GM13976 (cell line): ENCODE data around the gene MAML2.

ENCODE experiments used
- DNase-seq: peaks from one replicate; pipeline ENCODE4 v3.0.0; 2012; ENCODE audit warnings: low spot score
- in situ Hi-C: fragments of 300-500 bp; cut with MboI; formaldehyde crosslinking; loops from one replicate; pipeline ENCODE4 v1.12.0; 2022; ENCODE audit warnings: low sequenced_read_pairs, mixed read lengths, inconsistent platforms; ENCODE audit not compliant: unreplicated experiment
- TF ChIP-seq, protein P1 (sequence below): IDR thresholded peaks from 2 replicates; pipeline ENCODE4 v1.5.1; 2012; ENCODE audit warnings: borderline replicate concordance, mild to moderate bottlenecking; ENCODE audit not compliant: insufficient read depth; ENCODE audit errors: extremely low read depth, missing control alignments, control extremely low read depth

The MAML2 gene

DNA sequence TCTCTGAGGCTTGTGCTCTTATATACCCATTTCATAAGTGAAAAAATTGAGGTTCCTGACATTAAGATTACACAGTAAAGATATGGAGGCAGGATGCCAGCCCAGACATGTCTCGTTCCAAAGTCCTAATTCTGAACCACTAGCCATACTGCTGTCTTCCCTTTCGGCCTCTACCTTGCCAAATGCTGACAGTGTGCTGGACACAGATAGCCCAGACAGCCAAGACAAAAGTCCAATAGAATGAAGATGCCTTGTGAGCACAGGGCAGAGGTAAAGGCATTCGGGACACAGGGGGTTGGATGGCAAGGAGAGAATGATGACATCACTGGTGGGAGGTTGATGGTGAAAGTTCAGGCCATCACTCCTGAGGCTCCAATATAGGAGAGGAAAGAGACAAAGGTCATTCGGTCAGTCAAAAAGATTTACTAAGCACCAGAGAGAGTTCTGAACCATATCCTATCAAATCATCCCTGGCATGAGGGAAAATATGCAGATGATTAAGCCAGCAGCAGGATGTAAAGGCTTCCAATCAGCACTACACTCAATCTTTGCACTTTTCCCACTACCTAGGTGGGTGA, 245.1 kb downstream of the MAML2 start:
- no peak for DNase-seq
- TF ChIP-seq, protein P1, sequence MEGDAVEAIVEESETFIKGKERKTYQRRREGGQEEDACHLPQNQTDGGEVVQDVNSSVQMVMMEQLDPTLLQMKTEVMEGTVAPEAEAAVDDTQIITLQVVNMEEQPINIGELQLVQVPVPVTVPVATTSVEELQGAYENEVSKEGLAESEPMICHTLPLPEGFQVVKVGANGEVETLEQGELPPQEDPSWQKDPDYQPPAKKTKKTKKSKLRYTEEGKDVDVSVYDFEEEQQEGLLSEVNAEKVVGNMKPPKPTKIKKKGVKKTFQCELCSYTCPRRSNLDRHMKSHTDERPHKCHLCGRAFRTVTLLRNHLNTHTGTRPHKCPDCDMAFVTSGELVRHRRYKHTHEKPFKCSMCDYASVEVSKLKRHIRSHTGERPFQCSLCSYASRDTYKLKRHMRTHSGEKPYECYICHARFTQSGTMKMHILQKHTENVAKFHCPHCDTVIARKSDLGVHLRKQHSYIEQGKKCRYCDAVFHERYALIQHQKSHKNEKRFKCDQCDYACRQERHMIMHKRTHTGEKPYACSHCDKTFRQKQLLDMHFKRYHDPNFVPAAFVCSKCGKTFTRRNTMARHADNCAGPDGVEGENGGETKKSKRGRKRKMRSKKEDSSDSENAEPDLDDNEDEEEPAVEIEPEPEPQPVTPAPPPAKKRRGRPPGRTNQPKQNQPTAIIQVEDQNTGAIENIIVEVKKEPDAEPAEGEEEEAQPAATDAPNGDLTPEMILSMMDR = no peak
- in situ Hi-C loops = no loop called here

DNA sequence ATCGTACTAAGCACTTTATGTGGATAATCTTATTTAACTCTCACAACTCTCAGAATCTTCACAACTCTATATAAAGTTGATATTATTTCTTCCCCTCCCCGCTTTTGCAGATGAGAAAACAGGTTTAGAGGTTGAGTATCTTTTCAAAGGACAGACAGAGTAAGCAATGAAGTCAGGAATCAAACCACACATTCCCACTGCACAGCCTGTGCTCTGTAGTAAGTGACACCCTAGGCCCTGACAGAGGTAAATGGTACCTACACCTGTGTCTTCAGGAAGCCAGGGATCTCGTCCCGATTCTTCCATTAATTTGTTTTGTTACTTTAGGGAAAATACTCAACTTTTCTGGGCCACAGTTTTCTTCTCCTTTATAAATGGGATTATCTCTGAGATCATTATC, 246.6 kb downstream of the MAML2 start:
- in situ Hi-C loops = no loop called here

DNA sequence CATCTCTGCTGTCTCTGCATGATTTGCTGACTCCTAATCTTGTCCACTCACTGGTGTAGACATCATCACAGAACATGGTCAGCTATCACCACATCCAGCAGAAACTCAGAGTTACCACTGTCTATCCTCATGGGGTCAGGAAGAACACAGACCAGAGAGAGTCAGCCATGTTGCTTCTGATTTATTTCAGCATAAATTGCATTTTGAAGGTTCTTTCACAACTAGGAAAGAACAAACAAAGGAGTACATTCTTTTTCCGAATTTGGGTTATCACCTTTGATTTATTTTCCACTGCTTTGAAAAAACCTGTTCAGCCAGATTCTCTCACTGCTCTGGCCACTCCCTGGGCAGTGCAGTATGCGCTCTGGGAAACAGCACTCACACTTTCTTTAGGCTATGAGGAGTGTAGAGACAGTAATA, 247.1 kb downstream of the MAML2 start:
- TF ChIP-seq, protein P1 = no peak
- in situ Hi-C loops = no loop called here
- DNase-seq = no peak

More for the DNA sequence above, 246.6 kb downstream of the MAML2 start:
- TF ChIP-seq, protein P1 = no peak
- no peak for DNase-seq

DNA sequence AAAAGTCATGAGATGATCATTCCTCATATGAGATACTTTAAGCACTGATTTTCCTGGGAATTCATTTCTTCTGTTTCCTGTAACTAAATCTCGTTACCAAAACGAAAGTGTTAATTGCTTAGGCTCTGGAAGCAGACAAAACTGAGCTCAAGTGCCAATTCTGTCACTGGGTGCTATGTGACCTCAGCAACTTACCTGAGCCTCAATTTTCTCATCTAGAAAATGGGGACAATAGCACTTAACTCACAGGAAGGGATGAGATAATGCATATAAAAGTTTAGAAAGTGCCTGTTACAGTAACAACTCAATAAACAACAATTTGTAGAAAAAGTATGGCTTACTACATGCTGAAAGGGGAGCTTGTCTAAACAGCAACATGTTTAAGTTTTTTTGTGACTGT, 248.8 kb downstream of the MAML2 start:
- DNase-seq = no peak
- in situ Hi-C loops = no loop called here
- TF ChIP-seq, protein P1 = no peak

- DNase-seq = no peak
- TF ChIP-seq, protein P1 = no peak
- in situ Hi-C loops = no loop called here
Observed at GRCh38 chr11:96092511-96092910, 250.5 kb downstream of the MAML2 start.

DNA sequence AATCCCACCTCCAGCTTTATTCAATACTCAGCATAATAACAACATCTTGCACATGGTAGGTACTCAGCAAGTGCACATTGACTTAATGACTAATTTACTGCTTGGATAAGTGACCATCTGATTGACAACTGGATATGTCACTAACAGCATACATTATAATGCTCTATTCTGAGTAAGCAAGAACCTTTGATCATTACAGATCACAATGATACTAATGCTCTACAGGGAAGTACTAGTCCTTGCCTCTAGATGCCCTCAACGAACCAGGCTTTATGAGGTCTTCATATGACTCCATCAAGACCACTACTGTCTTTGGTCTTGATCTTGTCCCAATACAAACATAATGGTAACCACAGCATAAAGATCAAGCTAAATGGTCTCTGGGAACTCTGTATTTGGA, 251.5 kb downstream of the MAML2 start:
- in situ Hi-C loops = no loop called here
- DNase-seq = no peak
- TF ChIP-seq, protein P1 = peak; percentile 19
